Activated CD4-positive, alpha-beta T cell treated with anti-CD3 and anti-CD28 coated beads, Interleukin-2, amount 10 ng/mL, durations not matched to agents 7 days and 5 days (primary cell): ENCODE measurements around the gene ARFGAP3. TPM values are rescaled to one million over a fixed set of nuclear protein-coding genes. Genes with fewer than 3 reads are reported as not detected.
A peak's percentile ranks its signal among the peaks of the same experiment; 100 is the strongest.
"Not testable (repeated sequence)": the region's sequence is repeated elsewhere in the genome, so short reads cannot be mapped to it uniquely, and the experiment has no call there.

ENCODE experiments used
- CTCF ChIA-PET: fragments of 350-600 bp; sonication (Branson Sonifier 250); formaldehyde crosslinking; loops from one replicate; lab custom pipeline; 2021; ENCODE audit warnings: antibody characterized with exemption; lab: Charles Lee
- POLR2A ChIA-PET: fragments of 350-600 bp; sonication (Branson Sonifier 250); formaldehyde crosslinking; loops from one replicate; lab custom pipeline; 2021; ENCODE audit warnings: antibody characterized with exemption; lab: Charles Lee
- DNase-seq: peaks from one replicate; pipeline ENCODE4 v3.0.0-alpha.2; 2020
- H3K27ac Mint-ChIP-seq: one replicate; pipeline ENCODE4 v1.8.0; 2021; ENCODE audit warnings: mild to moderate bottlenecking, moderate library complexity, mixed read lengths
- H3K27me3 Mint-ChIP-seq: one replicate; pipeline ENCODE4 v1.8.0; 2021; ENCODE audit warnings: mixed read lengths
- H3K36me3 Mint-ChIP-seq: one replicate; pipeline ENCODE4 v1.8.0; 2021; ENCODE audit warnings: low read depth, mixed read lengths
- H3K4me1 Mint-ChIP-seq: one replicate; pipeline ENCODE4 v1.8.0; 2021; ENCODE audit warnings: mixed read lengths
- H3K4me3 Mint-ChIP-seq: one replicate; pipeline ENCODE4 v1.8.0; 2021; ENCODE audit warnings: mild to moderate bottlenecking, moderate library complexity, mixed read lengths
- H3K9me3 Mint-ChIP-seq: one replicate; pipeline ENCODE4 v1.8.0; 2021; ENCODE audit warnings: mixed read lengths
- total RNA-seq, 2 experiments: library from RNA; stranded (reverse); gene quantifications; one replicate each; pipeline ENCODE4 v1.2.3, GENCODE V29; 2021

The ARFGAP3 gene
- total RNA-seq, 2 experiments from 2014 or later: 23.9 to 25.5 TPM

DNA sequence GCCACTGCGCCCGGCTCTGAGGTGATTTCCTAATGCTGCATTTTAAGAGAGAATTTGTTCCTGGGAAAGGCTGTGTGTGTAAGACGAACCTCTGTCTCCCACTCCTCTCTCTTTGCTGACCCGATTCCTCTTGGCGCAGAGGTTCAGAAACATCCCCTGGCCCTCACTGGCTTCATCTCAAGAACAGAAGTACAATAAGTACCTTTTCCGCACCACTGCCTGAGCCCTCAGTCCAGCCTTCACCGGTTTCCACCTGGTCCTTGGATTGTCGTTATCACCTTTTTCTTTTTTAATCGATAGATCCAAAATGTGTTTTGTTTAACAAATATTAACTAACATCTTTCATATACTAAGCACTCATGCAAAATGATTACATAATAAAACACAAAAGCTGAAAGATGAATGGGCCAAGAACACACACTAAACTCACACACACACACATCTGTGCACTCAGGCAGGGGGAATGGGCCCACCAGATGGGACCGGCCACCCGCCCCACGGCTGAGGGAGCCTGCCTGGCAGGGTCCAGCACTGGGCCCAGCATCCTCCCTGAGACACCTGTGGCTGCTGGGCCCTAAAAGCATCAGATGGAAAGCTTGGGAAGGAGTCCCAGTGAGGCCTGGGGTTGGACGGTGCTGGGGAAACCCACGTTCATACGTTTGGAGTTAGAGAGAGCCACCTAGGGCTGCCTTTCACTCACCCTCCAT is 86.0 kb downstream of the ARFGAP3 start:
- Mint-ChIP-seq H3K27ac (peak overlapping the region; percentile 52), H3K4me1 (no peaks in the 10 kb centered on the region), H3K36me3 (no peaks in the 10 kb centered on the region), H3K27me3 (no peaks in the 10 kb centered on the region), H3K4me3 (no peak overlapping the region), H3K9me3 (no peaks in the 10 kb centered on the region)
- ChIA-PET CTCF (no interaction called here), POLR2A (no interaction called here)
- DNase-seq: no peak

DNA sequence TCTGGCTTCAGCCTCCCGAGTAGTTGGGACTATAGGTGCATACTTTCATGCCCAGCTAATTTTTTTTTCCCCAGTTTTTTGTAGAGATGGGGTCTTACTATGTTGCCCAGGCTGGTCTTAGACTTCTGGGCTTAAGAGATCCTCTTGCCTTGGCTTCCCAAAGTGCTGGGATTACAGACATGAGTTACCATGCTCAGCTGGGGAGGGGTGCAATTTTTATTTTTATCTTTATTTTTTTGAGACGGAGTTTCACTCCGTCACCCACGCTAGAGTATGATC is 86.7 kb downstream of the ARFGAP3 start:
- ChIA-PET CTCF (no interaction called here), POLR2A (no interaction called here)
- DNase-seq: no peak
- Mint-ChIP-seq H3K4me3 (no peak overlapping the region), H3K27ac (no peak overlapping the region), H3K4me1 (no peaks in the 10 kb centered on the region), H3K36me3 (no peaks in the 10 kb centered on the region), H3K9me3 (no peaks in the 10 kb centered on the region), H3K27me3 (no peaks in the 10 kb centered on the region)

DNA sequence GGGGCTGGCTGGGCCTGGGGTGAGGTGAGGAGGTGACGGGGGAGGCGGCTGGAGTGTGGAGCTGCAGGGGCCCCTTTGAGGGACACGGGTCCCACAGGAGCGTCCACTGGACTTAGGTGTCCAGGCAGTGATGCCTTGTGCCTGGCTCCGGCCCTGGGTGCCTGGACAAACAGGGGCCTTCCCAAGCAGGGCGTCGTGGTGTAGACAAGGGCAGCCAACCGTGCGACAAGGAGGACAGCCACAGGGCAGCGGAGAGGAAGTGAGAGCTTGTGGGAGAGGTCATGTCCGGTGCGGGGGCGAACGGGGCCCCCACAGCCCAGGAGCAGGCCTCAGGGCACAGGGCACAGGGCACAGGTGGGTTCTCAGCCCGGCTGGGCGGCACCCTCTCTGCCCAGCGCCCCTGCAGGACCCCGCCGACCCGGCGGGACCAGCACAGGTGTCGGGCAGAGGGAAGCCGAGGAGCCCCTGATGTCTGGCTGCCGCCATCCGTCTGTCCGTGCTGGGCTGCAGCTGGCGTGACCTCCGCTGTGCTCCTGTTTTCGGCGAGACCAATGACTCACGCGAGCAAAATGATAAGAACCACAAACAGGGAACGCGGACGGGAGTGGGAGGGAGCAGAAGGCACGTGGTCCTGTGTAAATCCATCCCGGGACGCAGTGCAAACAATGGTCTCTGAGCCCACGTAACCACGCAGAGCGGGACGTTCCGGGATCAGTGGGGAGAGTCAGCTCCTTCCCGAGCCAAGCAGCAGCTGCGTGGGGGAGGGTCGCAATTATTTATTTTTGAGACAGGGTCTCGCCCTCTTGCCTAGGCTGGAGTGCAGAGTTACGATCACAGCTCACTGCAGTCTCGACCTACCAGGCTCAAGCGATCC is 87.3 kb downstream of the ARFGAP3 start:
- Mint-ChIP-seq H3K4me3 (no peak overlapping the region), H3K27me3 (no peaks in the 10 kb centered on the region), H3K9me3 (no peaks in the 10 kb centered on the region), H3K36me3 (no peaks in the 10 kb centered on the region), H3K4me1 (no peaks in the 10 kb centered on the region), H3K27ac (no peak overlapping the region)
- CTCF ChIA-PET: interaction anchor here (0.6 kb wide), 1 partner anchor 91 kb away, joined by 3 read pairs; no protein-coding TSS in a partner anchor
- DNase-seq: no peak
- POLR2A ChIA-PET: no interaction called here

DNA sequence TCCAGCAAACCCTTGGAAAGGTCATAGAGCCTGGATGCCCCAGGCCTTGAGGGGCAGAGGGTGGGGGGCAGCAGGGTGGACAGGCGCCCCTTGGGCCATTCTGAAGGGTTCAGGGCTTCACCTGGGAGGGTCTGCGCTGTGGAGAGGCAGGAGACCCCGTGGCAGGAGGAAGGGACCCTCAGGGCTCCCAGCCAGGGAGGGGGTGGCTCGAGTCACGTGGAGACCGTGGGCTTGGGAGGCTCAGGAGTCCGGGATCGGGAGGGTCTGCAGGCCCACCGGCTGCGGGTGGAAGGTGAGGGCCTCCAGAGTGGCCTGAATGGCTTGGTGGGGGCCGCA is 87.9 kb downstream of the ARFGAP3 start:
- no peaks in the 10 kb centered on the region for H3K36me3 Mint-ChIP-seq
- POLR2A ChIA-PET: no interaction called here
- CTCF ChIA-PET: interaction anchor here (0.6 kb wide), 1 partner anchor 91 kb away, joined by 3 read pairs; no protein-coding TSS in a partner anchor
- no peak overlapping the region for H3K4me3 Mint-ChIP-seq
- DNase-seq: no peak
- no peak overlapping the region for H3K27ac Mint-ChIP-seq
- no peaks in the 10 kb centered on the region for H3K9me3 Mint-ChIP-seq
- no peaks in the 10 kb centered on the region for H3K4me1 Mint-ChIP-seq
- no peaks in the 10 kb centered on the region for H3K27me3 Mint-ChIP-seq

GRCh38 chr22:42768385-42769035 is 88.6 kb downstream of the ARFGAP3 start:
- H3K27me3 Mint-ChIP-seq: no peaks in the 10 kb centered on the region
- no peak overlapping the region for H3K27ac Mint-ChIP-seq
- POLR2A ChIA-PET: no interaction called here
- H3K36me3 Mint-ChIP-seq: no peaks in the 10 kb centered on the region
- no peaks in the 10 kb centered on the region for H3K9me3 Mint-ChIP-seq
- no peak overlapping the region for H3K4me3 Mint-ChIP-seq
- CTCF ChIA-PET: no interaction called here
- DNase-seq: no peak
- H3K4me1 Mint-ChIP-seq: no peaks in the 10 kb centered on the region

- no peaks in the 10 kb centered on the region for H3K36me3 Mint-ChIP-seq
- ChIA-PET CTCF (no interaction called here), POLR2A (no interaction called here)
- DNase-seq: no peak
- H3K4me1 Mint-ChIP-seq: no peaks in the 10 kb centered on the region
- no peaks in the 10 kb centered on the region for H3K27me3 Mint-ChIP-seq
- no peak overlapping the region for H3K4me3 Mint-ChIP-seq
- no peak overlapping the region for H3K27ac Mint-ChIP-seq
- H3K9me3 Mint-ChIP-seq: no peaks in the 10 kb centered on the region
Measured at GRCh38 chr22:42766860-42767259, 90.2 kb downstream of the ARFGAP3 start.

- H3K4me1 Mint-ChIP-seq: no peaks in the 10 kb centered on the region
- DNase-seq: no peak
- H3K27ac Mint-ChIP-seq: no peak overlapping the region
- H3K9me3 Mint-ChIP-seq: no peaks in the 10 kb centered on the region
- POLR2A ChIA-PET: no interaction called here
- no peak overlapping the region for H3K4me3 Mint-ChIP-seq
- no peaks in the 10 kb centered on the region for H3K27me3 Mint-ChIP-seq
- CTCF ChIA-PET: interaction anchor here (1.2 kb wide), 1 partner anchor 11 kb away, joined by 3 read pairs; no protein-coding TSS in a partner anchor
- H3K36me3 Mint-ChIP-seq: no peaks in the 10 kb centered on the region
Measured at GRCh38 chr22:42764895-42765363, 92.1 kb downstream of the ARFGAP3 start.

- ChIA-PET CTCF (interaction anchor here (1.2 kb wide), 1 partner anchor 12 kb away, joined by 3 read pairs; no protein-coding TSS in a partner anchor), POLR2A (no interaction called here)
- H3K36me3 Mint-ChIP-seq: no peaks in the 10 kb centered on the region
- H3K9me3 Mint-ChIP-seq: no peaks in the 10 kb centered on the region
- H3K27me3 Mint-ChIP-seq: no peaks in the 10 kb centered on the region
- no peak overlapping the region for H3K27ac Mint-ChIP-seq
- DNase-seq: no peak
- no peak overlapping the region for H3K4me3 Mint-ChIP-seq
- no peaks in the 10 kb centered on the region for H3K4me1 Mint-ChIP-seq
Measured at GRCh38 chr22:42763965-42764480, 93.0 kb downstream of the ARFGAP3 start.

- H3K4me1 Mint-ChIP-seq: no peaks in the 10 kb centered on the region
- H3K27ac Mint-ChIP-seq: no peak overlapping the region
- no peaks in the 10 kb centered on the region for H3K27me3 Mint-ChIP-seq
- POLR2A ChIA-PET: no interaction called here
- DNase-seq: no peak
- no peaks in the 10 kb centered on the region for H3K36me3 Mint-ChIP-seq
- no peaks in the 10 kb centered on the region for H3K9me3 Mint-ChIP-seq
- CTCF ChIA-PET: interaction anchor here (1.2 kb wide), 1 partner anchor 76 kb away, joined by 3 read pairs; no protein-coding TSS in a partner anchor
- H3K4me3 Mint-ChIP-seq: no peak overlapping the region
Measured at GRCh38 chr22:42760806-42761565, 96.1 kb downstream of the ARFGAP3 start.

DNA sequence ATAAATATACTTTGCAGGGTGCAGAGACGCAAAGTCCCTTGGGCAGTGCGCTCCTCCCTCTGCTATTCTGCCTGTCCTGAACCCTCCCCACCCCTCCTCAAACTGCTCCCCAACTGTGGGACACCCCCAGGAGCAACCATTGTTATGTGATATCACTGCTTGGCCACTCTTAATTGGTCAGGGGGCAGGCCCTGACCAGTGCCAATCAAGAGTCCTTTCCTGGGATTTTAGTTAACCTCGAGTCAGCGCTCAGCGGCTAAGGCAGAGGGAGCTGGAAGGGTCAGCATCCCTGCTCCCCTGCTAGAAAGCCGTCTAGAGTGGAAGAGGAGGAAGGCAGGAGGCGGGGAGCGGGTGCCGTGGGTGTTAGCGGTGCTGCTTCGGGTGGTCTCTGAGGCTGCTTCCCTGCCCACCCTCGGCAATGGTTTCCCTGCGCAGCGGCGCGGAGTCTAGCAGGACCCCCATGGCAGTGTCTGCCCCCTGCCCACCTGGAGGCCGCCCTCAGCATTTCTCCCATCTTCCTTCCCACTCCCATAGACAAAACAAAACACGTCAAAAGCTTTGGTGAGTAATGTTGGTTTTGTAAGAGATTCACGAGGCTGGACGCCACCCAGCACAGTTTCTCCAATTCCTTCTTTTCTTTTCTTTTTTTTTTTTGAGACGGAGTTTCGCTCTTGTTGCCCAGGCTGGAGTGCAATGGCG is 98.0 kb downstream of the ARFGAP3 start:
- H3K4me3 Mint-ChIP-seq: no peak overlapping the region
- no peaks in the 10 kb centered on the region for H3K4me1 Mint-ChIP-seq
- CTCF ChIA-PET: no interaction called here
- DNase-seq: no peak
- no peaks in the 10 kb centered on the region for H3K27me3 Mint-ChIP-seq
- POLR2A ChIA-PET: no interaction called here
- H3K27ac Mint-ChIP-seq: no peak overlapping the region
- no peaks in the 10 kb centered on the region for H3K9me3 Mint-ChIP-seq
- H3K36me3 Mint-ChIP-seq: no peaks in the 10 kb centered on the region

DNA sequence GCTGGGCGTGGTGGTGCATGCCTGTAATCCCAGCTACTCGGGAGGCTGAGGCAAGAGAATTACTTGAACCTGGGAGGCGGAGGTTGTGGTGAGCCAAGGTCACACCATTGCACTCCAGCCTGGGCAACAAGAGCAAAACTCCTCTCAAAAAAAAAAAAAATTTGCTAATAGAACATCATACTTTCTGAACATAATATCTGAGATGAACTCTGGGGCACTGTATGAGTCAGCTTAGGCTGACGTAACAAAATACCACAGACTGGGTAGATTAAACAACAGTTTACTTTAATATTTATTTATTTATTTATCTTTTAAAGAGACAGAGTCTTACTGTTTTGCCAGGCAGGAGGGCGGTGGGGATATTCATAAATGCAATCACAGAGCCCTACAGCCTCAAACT is 101.5 kb downstream of the ARFGAP3 start:
- DNase-seq, H3K4me3 Mint-ChIP-seq, CTCF ChIA-PET, H3K27ac Mint-ChIP-seq, H3K36me3 Mint-ChIP-seq, H3K9me3 Mint-ChIP-seq, H3K27me3 Mint-ChIP-seq, POLR2A ChIA-PET, H3K4me1 Mint-ChIP-seq: not testable (repeated sequence)

DNA sequence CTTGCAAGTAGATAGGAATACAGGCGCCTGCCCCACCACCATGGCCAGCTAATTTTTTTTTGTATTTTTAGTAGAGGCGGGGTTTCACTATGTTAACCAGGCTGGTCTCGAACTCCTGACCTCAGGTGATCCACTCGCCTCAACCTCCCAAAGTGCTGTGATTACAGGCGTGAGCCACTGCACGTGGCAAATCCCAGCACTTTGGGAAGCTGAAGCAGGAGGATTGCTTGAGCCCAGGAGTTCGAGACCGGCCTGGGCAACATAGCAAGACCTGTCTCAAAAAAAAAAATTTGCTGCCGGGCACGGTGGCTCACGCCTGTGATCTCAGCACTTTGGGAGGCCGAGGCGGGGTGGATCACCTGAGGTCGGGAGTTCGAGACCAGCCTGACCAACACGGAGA is 102.0 kb downstream of the ARFGAP3 start:
- CTCF ChIA-PET: interaction anchor here (0.7 kb wide), 1 partner anchor 583 kb away, joined by 4 read pairs; no protein-coding TSS in a partner anchor
- POLR2A ChIA-PET: interaction anchor here (0.6 kb wide), 1 partner anchor 1453 kb away, joined by 4 read pairs; no protein-coding TSS in a partner anchor

More for the DNA sequence above, 102.0 kb downstream of the ARFGAP3 start:
- not testable (repeated sequence) for H3K4me3 Mint-ChIP-seq, H3K36me3 Mint-ChIP-seq, DNase-seq, H3K27me3 Mint-ChIP-seq, H3K27ac Mint-ChIP-seq, H3K4me1 Mint-ChIP-seq, H3K9me3 Mint-ChIP-seq
